ENCODE measurements around the gene MAU2.

MAU2 gene

GRCh38 chr19:19341026-19341425 lies 20.4 kb downstream of the MAU2 start:
- TF ChIP-seq CREB1 (IDR thresholded peaks at IDR 0.05; ENCODE audit: low read depth) (no peak), NFIC (IDR thresholded peaks at IDR 0.05) (no peak), CEBPB (IDR thresholded peaks at IDR 0.05) (no peak), MAX (IDR thresholded peaks at IDR 0.05) (no peak), TAF1 (IDR thresholded peaks at IDR 0.05; ENCODE audit: low read depth) (no peak), RAD21 (IDR thresholded peaks at IDR 0.05; ENCODE audit: low read depth) (no peak), EGR1 (IDR thresholded peaks at IDR 0.05) (no peak), FOXM1 (IDR thresholded peaks at IDR 0.05; ENCODE audit: borderline replicate concordance, low read depth) (no peak), ZBTB7A (IDR thresholded peaks at IDR 0.05; ENCODE audit: low read depth) (no peak), USF1 (IDR thresholded peaks at IDR 0.05) (no peak), EP300 (IDR thresholded peaks at IDR 0.05; ENCODE audit: borderline replicate concordance) (no peak)

GRCh38 chr19:19342086-19343015 lies 21.7 kb downstream of the MAU2 start:
- TF ChIP-seq USF1 (IDR thresholded peaks at IDR 0.05) (peak; percentile 50; the same call in 1 of the 2 replicates), TCF12 (IDR thresholded peaks at IDR 0.05; ENCODE audit: low read depth) (no peak), CREB1 (IDR thresholded peaks at IDR 0.05; ENCODE audit: low read depth) (no peak), MAX (IDR thresholded peaks at IDR 0.05) (peak; percentile 56; the same call in 1 of the 2 replicates), RAD21 (IDR thresholded peaks at IDR 0.05; ENCODE audit: low read depth) (peak; percentile 73)

GRCh38 chr19:19343016-19343362 lies 22.4 kb downstream of the MAU2 start:
- TF ChIP-seq TAF1 (IDR thresholded peaks at IDR 0.05; ENCODE audit: low read depth) (no peak), TEAD4 (IDR thresholded peaks at IDR 0.05) (no peak), NFIC (IDR thresholded peaks at IDR 0.05) (no peak), YY1 (IDR thresholded peaks at IDR 0.05; ENCODE audit: low read depth) (no peak), ZBTB7A (IDR thresholded peaks at IDR 0.05; ENCODE audit: low read depth) (no peak), CREB1 (IDR thresholded peaks at IDR 0.05; ENCODE audit: low read depth) (no peak), USF1 (IDR thresholded peaks at IDR 0.05) (no peak)

GRCh38 chr19:19343762-19344161 lies 23.1 kb downstream of the MAU2 start:
- TF ChIP-seq YY1 (IDR thresholded peaks at IDR 0.05; ENCODE audit: low read depth) (no peak), TAF1 (IDR thresholded peaks at IDR 0.05; ENCODE audit: low read depth) (no peak), CEBPB (IDR thresholded peaks at IDR 0.05) (no peak), REST (IDR thresholded peaks at IDR 0.05; ENCODE audit: low read depth) (no peak), RAD21 (IDR thresholded peaks at IDR 0.05; ENCODE audit: low read depth) (no peak), FOXM1 (IDR thresholded peaks at IDR 0.05; ENCODE audit: borderline replicate concordance, low read depth) (no peak), TCF12 (IDR thresholded peaks at IDR 0.05; ENCODE audit: low read depth) (no peak), EP300 (IDR thresholded peaks at IDR 0.05; ENCODE audit: borderline replicate concordance) (no peak), ZBTB7A (IDR thresholded peaks at IDR 0.05; ENCODE audit: low read depth) (no peak), CREB1 (IDR thresholded peaks at IDR 0.05; ENCODE audit: low read depth) (no peak), TEAD4 (IDR thresholded peaks at IDR 0.05) (no peak)

GRCh38 chr19:19345232-19345631 lies 24.6 kb downstream of the MAU2 start:
- TF ChIP-seq EGR1 (IDR thresholded peaks at IDR 0.05) (no peak), RAD21 (IDR thresholded peaks at IDR 0.05; ENCODE audit: low read depth) (no peak), USF1 (IDR thresholded peaks at IDR 0.05) (no peak), TCF12 (IDR thresholded peaks at IDR 0.05; ENCODE audit: low read depth) (no peak), YY1 (IDR thresholded peaks at IDR 0.05; ENCODE audit: low read depth) (no peak), CEBPB (IDR thresholded peaks at IDR 0.05) (no peak), EP300 (IDR thresholded peaks at IDR 0.05; ENCODE audit: borderline replicate concordance) (no peak), ZBTB7A (IDR thresholded peaks at IDR 0.05; ENCODE audit: low read depth) (no peak), TAF1 (IDR thresholded peaks at IDR 0.05; ENCODE audit: low read depth) (no peak), FOXM1 (IDR thresholded peaks at IDR 0.05; ENCODE audit: borderline replicate concordance, low read depth) (no peak), TEAD4 (IDR thresholded peaks at IDR 0.05) (no peak)

- TF ChIP-seq EP300 (IDR thresholded peaks at IDR 0.05; ENCODE audit: borderline replicate concordance) (no peak), CEBPB (IDR thresholded peaks at IDR 0.05) (no peak), CREB1 (IDR thresholded peaks at IDR 0.05; ENCODE audit: low read depth) (no peak), YY1 (IDR thresholded peaks at IDR 0.05; ENCODE audit: low read depth) (no peak), REST (IDR thresholded peaks at IDR 0.05; ENCODE audit: low read depth) (no peak), FOXM1 (IDR thresholded peaks at IDR 0.05; ENCODE audit: borderline replicate concordance, low read depth) (no peak), TCF12 (IDR thresholded peaks at IDR 0.05; ENCODE audit: low read depth) (no peak), RAD21 (IDR thresholded peaks at IDR 0.05; ENCODE audit: low read depth) (no peak), ZBTB7A (IDR thresholded peaks at IDR 0.05; ENCODE audit: low read depth) (no peak), TAF1 (IDR thresholded peaks at IDR 0.05; ENCODE audit: low read depth) (no peak), TEAD4 (IDR thresholded peaks at IDR 0.05) (no peak), MAX (IDR thresholded peaks at IDR 0.05) (no peak), NFIC (IDR thresholded peaks at IDR 0.05) (no peak), EGR1 (IDR thresholded peaks at IDR 0.05) (no peak), USF1 (IDR thresholded peaks at IDR 0.05) (no peak)
Observed at GRCh38 chr19:19345970-19346369, 25.3 kb downstream of the MAU2 start.

All from Ishikawa (cell line).